RWPE2 (cell line): ENCODE measurements around the gene TBC1D20.

Experiments used
- ATAC-seq: fragments of 200-7000 bp; cut with Tn5 transposase; 3 replicates; pipeline ENCODE4 v1.9.1; 2021; ENCODE audit warnings: low read depth
- DNase-seq: peaks from one replicate; pipeline ENCODE4 v3.0.0-alpha.2; 2020; ENCODE audit warnings: low spot score
- H3K27ac ChIP-seq: fragments of 450-650 bp; 2 replicates; pipeline ENCODE4 v1.5.1; 2017; ENCODE audit warnings: mild to moderate bottlenecking; ENCODE audit not compliant: poor library complexity, severe bottlenecking
- H3K27me3 ChIP-seq: fragments of 250-450 bp; sonication (Bioruptor Pico); 2 replicates; pipeline ENCODE4 v1.5.1; 2021; ENCODE audit warnings: mild to moderate bottlenecking, moderate library complexity; ENCODE audit not compliant: insufficient read depth, poor library complexity, severe bottlenecking
- H3K36me3 ChIP-seq: fragments of 250-450 bp; sonication (Bioruptor Pico); 2 replicates; pipeline ENCODE4 v1.5.1; 2020; ENCODE audit warnings: low read depth, mild to moderate bottlenecking, moderate library complexity
- H3K4me1 ChIP-seq: fragments of 250-450 bp; sonication (Bioruptor Pico); 2 replicates; pipeline ENCODE4 v1.5.1; 2021; ENCODE audit warnings: mild to moderate bottlenecking, moderate library complexity; ENCODE audit not compliant: insufficient read depth, poor library complexity, severe bottlenecking
- H3K4me3 ChIP-seq: fragments of 250-450 bp; sonication (Bioruptor Pico); 2 replicates; pipeline ENCODE4 v1.5.1; 2021; ENCODE audit warnings: mild to moderate bottlenecking, moderate library complexity; ENCODE audit not compliant: severe bottlenecking
- H3K9me3 ChIP-seq: fragments of 250-450 bp; sonication (Bioruptor Pico); 2 replicates; pipeline ENCODE4 v1.5.1; 2021; ENCODE audit warnings: mild to moderate bottlenecking, moderate library complexity; ENCODE audit not compliant: severe bottlenecking
- TF ChIP-seq, protein P1 (sequence below): fragments of 450-650 bp; IDR thresholded peaks from one replicate; pipeline ENCODE4 v1.5.1; 2017; ENCODE audit warnings: mild to moderate bottlenecking, moderate library complexity; ENCODE audit not compliant: poor library complexity, severe bottlenecking

TBC1D20 gene

DNA sequence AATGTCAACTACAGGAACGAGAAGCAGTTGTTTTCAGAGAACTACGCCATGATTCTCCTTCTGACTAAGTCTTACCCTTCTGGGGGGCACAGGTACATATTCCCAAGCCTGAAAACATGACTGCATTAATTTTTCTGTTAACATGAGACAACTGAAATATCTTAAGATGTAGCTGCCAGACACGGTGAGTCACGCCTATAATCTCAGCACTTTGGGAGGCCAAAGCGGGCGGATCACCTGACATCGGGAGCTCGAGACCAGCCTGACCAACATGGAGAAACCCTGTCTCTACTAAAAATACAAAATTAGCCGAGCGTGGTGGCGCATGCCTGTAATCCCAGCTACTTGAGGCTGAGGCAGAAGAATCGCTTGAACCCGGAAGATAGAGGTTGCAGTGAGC is 21.7 kb downstream of the TBC1D20 start:
- TF ChIP-seq, protein P1, sequence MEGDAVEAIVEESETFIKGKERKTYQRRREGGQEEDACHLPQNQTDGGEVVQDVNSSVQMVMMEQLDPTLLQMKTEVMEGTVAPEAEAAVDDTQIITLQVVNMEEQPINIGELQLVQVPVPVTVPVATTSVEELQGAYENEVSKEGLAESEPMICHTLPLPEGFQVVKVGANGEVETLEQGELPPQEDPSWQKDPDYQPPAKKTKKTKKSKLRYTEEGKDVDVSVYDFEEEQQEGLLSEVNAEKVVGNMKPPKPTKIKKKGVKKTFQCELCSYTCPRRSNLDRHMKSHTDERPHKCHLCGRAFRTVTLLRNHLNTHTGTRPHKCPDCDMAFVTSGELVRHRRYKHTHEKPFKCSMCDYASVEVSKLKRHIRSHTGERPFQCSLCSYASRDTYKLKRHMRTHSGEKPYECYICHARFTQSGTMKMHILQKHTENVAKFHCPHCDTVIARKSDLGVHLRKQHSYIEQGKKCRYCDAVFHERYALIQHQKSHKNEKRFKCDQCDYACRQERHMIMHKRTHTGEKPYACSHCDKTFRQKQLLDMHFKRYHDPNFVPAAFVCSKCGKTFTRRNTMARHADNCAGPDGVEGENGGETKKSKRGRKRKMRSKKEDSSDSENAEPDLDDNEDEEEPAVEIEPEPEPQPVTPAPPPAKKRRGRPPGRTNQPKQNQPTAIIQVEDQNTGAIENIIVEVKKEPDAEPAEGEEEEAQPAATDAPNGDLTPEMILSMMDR = no peak
- Histone ChIP-seq H3K9me3 (no peaks in the 10 kb centered on the region), H3K36me3 (peaks cover 92% of the 10 kb centered on the region), H3K4me3 (no peak overlapping the region), H3K27me3 (no peaks in the 10 kb centered on the region), H3K4me1 (no peaks in the 10 kb centered on the region), H3K27ac (no peak overlapping the region)
- ATAC-seq (no peak), DNase-seq (peak; percentile 13)

DNA sequence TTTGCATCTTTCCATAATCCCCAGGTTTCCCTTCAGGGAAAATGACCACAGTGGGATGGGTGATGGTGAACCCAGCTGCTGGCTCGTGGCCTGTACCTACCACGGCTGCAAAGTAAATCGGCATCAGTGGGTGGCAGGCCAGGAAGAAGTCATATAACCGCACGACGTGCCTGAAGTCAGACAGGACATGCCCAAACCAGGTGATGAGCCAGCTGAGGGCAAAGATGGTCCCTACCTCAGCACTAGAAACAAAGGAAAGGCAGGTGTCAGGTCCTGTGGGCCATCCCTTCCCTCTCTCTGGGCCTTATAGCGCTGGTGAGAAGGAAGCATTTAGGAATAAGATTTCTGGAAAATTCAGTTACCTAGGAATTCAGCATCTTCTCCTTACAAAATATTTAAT is 22.2 kb downstream of the TBC1D20 start:
- no peak for ATAC-seq
- H3K36me3 ChIP-seq = peaks cover 96% of the 10 kb centered on the region

DNA sequence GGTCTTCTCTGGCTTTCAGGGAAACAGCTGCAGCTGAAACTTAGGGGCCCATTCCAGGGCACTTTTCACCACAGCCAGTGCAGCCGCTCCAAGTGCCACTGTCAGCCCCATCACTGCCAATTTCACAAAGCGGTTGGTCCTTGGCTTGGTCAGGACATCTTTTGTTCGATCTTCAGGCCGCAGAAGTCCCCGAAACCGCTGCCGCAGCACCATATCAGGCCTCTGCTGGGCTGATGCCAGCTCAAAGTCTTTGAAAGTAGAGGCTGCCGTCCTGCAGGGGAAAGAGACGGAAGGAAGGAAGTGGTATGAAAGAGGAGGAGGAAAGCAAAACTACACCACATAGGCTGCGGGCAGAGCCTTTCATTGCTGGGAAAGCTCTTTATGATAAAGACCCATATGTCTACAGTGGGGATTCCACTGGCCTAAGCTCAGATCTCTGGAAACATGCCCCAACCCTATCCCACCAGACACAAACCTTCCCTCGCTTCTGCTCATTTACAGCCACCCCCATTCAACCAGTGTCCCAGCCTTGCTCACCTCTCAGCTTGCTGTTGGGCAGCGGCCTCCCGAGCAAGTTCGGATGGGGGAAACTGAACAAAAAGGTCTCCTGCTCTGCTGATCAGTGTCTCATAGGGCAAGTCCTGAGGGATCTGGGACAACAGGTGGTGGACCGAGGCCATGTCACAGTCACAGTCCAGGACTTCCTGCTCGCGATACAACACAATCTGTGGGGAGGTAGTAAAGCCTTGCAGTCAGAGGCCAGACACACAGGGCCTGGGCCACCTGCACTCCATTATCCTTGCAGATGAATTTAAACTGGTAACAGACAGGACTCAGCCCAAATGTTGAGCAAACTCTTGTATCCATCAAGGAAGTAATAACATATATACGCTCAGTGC is 23.5 kb downstream of the TBC1D20 start:
- Histone ChIP-seq H3K4me3 (no peak overlapping the region), H3K27me3 (no peaks in the 10 kb centered on the region), H3K4me1 (no peaks in the 10 kb centered on the region), H3K9me3 (no peaks in the 10 kb centered on the region), H3K27ac (no peak overlapping the region), H3K36me3 (peaks cover 92% of the 10 kb centered on the region)
- TF ChIP-seq, protein P1 = no peak
- ATAC-seq (no peak), DNase-seq (peak; percentile 38)

More for the DNA sequence above, 22.2 kb downstream of the TBC1D20 start:
- DNase-seq = no peak
- TF ChIP-seq, protein P1 = no peak
- Histone ChIP-seq H3K4me1 (no peaks in the 10 kb centered on the region), H3K4me3 (no peak overlapping the region), H3K9me3 (no peaks in the 10 kb centered on the region), H3K27ac (no peak overlapping the region), H3K27me3 (no peaks in the 10 kb centered on the region)

DNA sequence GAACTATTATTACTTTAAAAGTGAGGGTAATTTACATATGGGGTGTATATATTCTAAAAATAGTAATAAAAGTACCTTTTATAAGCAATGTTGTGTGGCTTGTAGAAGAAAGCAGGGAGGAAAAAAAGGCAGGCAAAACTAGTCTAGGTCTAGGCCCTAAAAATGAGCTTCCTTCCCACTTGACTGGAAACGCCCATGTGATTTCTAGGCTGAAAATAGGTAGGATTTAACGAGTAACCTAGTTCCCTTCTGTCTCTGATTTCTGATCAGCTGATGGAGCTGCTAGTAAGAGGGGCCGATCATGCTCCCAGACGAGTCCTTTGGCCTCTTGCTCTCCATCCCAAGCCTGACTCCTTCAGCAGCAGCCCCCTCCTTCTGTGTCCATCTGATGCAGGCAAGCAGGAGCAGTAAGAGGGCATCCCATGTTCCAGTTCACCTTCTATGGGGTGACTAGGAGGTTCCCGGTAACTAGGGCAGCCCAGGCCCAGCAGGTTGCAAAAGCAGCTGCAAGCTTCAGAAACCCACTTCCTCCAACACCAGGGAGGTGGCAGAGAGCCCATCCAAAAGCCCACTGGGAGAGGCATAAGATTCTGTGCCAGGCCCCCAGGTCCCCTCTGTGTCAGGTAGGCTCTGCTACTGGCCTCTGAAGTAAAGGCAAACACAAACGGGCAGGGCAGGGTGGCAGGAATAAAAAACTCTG is 24.4 kb downstream of the TBC1D20 start:
- Histone ChIP-seq H3K4me1 (no peaks in the 10 kb centered on the region), H3K9me3 (no peaks in the 10 kb centered on the region), H3K27ac (no peak overlapping the region), H3K36me3 (peaks cover 83% of the 10 kb centered on the region), H3K4me3 (no peak overlapping the region), H3K27me3 (no peaks in the 10 kb centered on the region)
- ATAC-seq = no peak
- no peak for DNase-seq
- TF ChIP-seq, protein P1 = no peak
